GM19238 (cell line): ENCODE measurements around the gene MED8.
A peak's percentile ranks its signal among the peaks of the same experiment; 100 is the strongest.
"Not testable (repeated sequence)": the region's sequence is repeated elsewhere in the genome, so short reads cannot be mapped to it uniquely, and the experiment has no call there.

Experiments used
- DNase-seq: peaks from one replicate; pipeline ENCODE4 v3.0.0; 2011; ENCODE audit warnings: low spot score; ENCODE audit not compliant: insufficient read length

The MED8 gene

DNA sequence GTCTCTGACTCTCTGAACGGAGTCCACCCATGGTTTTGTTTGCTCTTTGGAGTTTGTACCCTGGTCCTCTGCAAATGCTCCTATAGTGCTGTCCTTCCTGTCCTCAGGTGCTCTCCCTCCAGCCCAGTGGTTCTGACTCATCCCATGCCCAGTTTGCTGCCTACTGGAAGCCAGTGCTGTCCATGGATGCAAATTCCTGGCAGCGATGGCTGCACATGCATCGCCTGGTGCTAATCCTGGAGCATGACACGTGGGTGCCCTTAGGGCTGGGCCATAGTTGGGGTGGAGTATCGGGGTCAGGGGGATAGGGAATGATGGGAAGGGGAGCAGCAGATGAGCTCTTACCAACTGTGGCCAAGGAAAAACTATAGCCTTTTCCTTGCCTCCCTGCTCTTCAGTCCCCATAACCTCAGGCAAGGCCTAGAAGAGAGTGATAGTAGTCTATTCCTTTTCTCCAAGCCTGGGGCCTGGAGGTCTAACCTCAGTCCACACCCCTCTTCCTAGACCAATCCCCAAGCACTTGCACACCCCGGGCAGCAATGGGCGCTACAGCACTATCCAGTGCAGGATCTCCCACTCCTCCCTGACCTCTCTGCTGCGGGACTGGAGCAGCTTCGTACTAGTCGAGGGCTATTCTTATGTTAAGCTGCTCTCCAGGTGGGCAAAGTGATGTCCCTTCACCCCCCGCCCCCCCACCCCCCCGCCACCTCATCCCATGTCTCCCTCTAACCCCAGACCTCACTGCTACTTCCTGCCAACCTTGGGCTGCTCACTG lies 32.6 kb upstream of the MED8 start:
- no peak for DNase-seq

GRCh38 chr1:43421396-43421795 lies 31.8 kb upstream of the MED8 start:
- DNase-seq = no peak

- DNase-seq = no peak
These were observed 31.3 kb upstream of the MED8 start for GRCh38 chr1:43420874-43421273.

DNA sequence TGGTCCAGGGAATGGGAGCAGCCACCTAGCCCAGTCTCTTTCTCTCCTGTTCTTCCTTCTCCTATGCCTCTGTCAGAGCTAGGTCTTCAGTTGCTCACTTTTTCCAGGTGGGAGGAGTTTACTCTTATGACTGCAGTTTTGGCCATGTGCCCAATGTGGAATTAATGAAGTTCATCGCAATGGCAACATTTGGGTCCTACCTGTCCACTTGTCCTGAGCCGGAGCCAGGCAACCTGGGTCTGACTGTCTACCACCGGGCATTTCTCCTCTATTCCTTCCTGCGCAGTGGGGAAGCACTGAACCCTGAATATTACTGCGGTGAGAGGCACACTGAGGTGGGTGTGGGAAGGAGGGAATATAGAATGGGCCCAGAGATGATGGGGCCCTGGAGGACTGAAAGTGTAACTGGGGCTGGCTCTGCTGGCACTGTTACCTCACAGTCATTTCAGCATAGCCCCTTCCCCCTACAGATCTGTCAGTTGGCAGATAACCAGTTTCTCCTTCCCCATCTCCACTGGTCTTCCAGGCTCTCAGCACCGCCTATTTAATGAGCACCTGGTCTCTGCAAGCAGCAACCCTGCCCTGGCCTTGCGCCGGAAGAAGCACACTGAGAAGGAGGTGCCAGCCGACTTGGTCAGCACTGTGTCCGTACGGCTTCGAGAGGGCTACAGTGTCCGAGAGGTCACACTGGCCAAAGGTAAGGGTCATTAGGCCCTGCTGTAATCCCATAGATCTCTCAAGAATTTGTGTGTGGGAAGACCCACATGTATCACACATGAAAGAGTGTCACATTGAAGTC lies 30.2 kb upstream of the MED8 start:
- no peak for DNase-seq

- DNase-seq = no peak
These were observed 29.3 kb upstream of the MED8 start for GRCh38 chr1:43418858-43419257.

- no peak for DNase-seq
These were observed 26.3 kb upstream of the MED8 start for GRCh38 chr1:43415901-43416300.

- peak; percentile 30 for DNase-seq
These were observed 25.1 kb upstream of the MED8 start for GRCh38 chr1:43414634-43415223.

DNA sequence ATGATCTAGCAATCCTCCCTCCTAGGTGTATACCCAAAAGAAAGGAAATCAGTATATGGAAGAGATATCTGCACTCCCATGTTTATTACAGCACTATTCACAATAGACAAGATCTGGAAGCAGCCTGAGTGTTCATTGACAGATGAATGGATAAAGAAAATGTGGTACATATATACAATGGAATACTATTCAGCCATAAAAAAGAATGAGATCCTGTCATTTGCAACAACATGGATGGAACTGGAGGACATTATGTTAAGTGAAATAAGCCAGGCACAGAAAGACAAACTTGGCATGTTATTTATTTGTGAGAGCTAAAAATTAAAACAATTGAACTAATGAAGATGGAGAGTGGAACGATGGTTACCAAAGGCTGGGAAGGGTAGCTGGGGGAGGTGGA lies 23.8 kb upstream of the MED8 start:
- not testable (repeated sequence) for DNase-seq

DNA sequence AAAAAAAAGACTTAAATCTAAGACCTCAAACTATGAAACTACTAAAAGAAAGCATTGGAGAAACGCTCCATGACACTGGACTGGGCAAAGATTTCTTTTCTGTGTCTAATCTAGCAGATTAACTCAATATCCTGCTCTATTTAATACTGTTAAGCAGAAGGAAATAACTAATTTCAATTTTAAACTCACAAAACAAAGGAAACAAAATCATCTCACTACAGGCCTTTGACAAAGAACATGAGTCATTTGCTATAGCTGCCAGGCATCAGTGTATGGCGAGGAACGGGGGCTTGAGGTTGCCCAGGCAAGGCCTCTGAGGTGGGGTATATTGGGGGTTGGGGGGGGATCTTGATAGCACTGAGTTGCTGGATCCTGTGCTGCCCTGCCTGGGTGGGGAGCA lies 21.0 kb upstream of the MED8 start:
- no peak for DNase-seq

DNA sequence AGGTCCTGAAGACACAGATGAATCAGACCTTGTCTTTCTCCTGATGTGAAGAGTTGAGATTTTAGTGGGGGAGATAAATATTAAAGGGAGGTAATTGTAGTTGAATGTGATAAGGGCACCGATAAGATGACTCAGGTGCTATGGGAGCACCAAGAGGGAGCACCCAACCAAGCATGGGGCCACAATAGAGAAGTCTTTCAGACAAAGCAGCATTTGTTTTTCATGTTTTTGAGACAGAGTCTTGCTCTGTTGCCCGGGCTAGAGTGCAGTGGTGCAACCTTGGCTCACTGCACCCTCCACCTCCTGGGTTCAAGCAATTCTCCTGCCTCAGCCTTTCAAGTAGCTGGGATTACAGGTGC lies 16.3 kb upstream of the MED8 start:
- no peak for DNase-seq

GRCh38 chr1:43405219-43405875 lies 15.7 kb upstream of the MED8 start:
- DNase-seq = no peak

DNA sequence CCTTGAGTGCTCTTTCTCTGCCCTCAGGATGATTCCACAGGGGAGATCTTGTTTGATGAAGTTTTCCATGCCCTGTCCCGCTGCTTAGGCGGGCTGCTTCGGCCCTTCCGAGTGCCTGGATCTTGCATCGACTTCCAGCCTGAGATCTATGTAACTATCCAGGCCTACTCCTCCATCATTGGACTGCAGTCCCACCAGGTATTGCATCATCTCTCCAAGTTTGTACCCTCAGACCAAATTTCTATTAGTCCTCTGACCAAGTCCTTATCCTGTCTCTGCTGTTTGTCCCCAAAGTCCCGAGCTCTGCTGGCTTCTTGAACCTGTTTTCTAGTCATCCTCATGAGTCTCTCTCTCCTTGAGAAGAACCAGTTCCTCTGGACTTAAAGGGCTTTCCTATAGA lies 14.8 kb upstream of the MED8 start:
- DNase-seq = no peak

GRCh38 chr1:43402089-43402865 lies 12.7 kb upstream of the MED8 start:
- no peak for DNase-seq

DNA sequence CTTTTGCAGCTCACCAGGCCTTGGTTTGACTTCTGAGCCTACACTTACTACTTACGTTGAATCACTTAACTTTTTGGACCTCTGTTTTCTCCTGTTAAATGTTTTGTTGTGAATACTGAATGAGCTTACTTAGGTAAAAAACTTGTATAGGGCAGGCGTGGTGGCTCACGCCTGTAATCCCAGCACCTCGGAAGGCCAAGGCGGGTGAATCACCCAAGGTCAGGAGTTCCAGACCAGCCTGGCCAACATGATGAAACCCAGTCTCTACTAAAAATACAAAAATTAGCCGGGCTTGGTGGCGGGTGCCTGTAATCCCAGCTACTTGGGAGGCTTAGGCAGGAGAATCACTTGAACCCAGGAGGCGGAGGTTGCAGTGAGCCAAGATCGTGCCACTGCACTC lies 10.8 kb upstream of the MED8 start:
- DNase-seq = not testable (repeated sequence)

DNA sequence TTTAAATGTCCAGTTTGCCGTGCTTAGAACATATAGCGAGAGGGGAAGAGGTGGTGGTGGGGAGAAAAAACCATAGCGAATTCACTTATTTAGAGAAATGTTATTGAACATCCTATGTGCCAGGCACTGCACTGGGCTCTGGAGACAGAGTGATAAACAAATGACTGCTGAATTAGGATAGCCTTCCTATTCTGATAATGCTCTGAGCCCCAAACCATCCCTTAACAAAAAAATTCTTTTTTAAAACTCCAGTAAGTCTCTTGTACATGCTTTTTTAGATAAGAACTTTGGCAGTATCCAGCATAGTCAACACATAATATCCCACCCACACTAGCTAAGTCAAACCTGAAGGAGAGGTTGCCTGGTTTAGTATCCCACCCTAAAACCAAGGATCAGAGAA lies 8.6 kb upstream of the MED8 start:
- DNase-seq = no peak

GRCh38 chr1:43396059-43396458 lies 6.5 kb upstream of the MED8 start:
- no peak for DNase-seq

- no peak for DNase-seq
These were observed 5.9 kb upstream of the MED8 start for GRCh38 chr1:43395523-43395922.

DNA sequence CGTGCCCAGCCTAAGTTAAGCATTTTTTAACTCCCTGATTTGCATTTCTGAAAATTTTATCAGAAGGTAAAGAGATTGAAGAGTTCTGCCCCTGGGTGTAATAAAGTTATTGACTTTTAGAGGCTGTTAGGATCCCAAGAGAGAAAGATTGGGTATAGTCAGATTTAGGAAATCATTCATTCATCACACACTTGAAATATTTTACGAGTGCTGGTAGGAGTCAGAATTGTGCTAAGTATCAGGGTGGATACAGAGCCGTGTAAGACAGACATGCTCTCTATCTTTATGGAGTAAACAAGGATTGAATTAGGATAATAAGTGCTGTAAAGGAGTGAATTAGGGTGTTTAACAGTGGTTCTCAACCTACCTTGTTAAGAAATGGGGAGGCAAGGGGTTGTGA lies 3.1 kb upstream of the MED8 start:
- no peak for DNase-seq

GRCh38 chr1:43388613-43389012 lies 987 bp downstream of the MED8 start:
- no peak for DNase-seq

DNA sequence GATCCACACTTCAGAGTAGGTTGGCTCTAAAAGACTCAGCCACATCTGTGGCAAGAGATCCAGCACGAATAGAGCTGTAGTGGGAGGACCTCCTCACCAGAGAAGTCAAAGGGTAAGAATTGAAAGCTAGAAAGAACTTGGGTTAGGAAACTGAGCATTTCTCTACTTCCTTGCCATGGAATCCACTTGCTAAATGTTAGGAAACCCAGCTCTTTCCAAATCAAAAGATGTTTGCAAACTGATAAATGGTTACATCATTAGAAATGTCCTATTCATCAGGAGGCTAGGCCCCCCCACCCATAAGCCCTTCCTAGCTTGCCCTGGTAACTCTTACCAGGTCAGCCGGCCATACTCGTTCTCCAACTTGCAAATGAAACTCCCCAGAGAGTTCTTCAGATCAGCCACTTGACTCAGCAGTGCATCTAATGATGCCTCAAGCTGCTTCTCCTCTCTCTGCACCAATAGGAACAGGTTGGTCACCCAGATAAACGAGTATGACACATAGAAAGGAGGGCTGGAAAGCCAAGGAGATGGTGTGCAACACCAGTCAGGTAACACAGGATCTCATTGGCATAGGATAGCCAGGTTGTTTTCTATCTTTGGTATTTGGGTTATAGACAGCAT lies 1.5 kb downstream of the MED8 start:
- DNase-seq = no peak

DNA sequence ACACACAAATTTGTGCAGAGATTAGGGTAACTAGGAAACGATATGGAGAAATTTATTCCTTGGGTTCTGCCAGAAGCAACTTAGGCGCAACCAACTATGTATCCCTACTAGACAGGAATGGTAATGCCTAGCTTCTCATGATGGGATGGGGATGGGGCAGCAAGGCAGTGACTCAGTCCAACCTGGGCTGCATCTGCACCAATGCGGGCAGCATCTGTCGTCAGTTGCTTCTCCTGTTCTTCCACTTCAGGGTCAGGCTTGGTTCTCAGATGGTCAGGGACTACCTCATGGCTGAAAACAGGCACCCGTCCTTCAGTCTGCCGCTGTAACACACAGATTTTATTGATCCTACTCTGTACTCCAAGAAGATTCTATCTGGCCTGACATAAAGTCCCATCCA lies 2.9 kb downstream of the MED8 start:
- DNase-seq = no peak
